HG02973 (cell line): ENCODE measurements around the gene THSD7B.

Experiments used
- ATAC-seq: cut with Tn5 transposase; IDR thresholded peaks from one replicate; pipeline ENCODE4 v1.9.1; 2021; ENCODE audit warnings: moderate library complexity; ENCODE audit not compliant: unreplicated experiment

THSD7B gene

GRCh38 chr2:137333386-137334165 lies 568.2 kb downstream of the THSD7B start:
- no peak for ATAC-seq

- ATAC-seq: no peak
Measured at GRCh38 chr2:137336067-137336466, 570.7 kb downstream of the THSD7B start.

GRCh38 chr2:137339051-137339450 lies 573.7 kb downstream of the THSD7B start:
- no peak for ATAC-seq

- ATAC-seq: no peak
Measured at GRCh38 chr2:137345994-137346393, 580.6 kb downstream of the THSD7B start.

GRCh38 chr2:137348301-137348700 lies 583.0 kb downstream of the THSD7B start:
- ATAC-seq: no peak

GRCh38 chr2:137357634-137358033 lies 592.3 kb downstream of the THSD7B start:
- ATAC-seq: no peak

GRCh38 chr2:137367361-137367760 lies 602.0 kb downstream of the THSD7B start:
- no peak for ATAC-seq

- ATAC-seq: no peak
Measured at GRCh38 chr2:137369106-137369505, 603.8 kb downstream of the THSD7B start.

- no peak for ATAC-seq
Measured at GRCh38 chr2:137379186-137379585, 613.8 kb downstream of the THSD7B start.

GRCh38 chr2:137380610-137381009 lies 615.3 kb downstream of the THSD7B start:
- no peak for ATAC-seq

GRCh38 chr2:137381731-137382130 lies 616.4 kb downstream of the THSD7B start:
- ATAC-seq: no peak

GRCh38 chr2:137383391-137383790 lies 618.0 kb downstream of the THSD7B start:
- ATAC-seq: no peak

GRCh38 chr2:137387044-137387443 lies 621.7 kb downstream of the THSD7B start:
- ATAC-seq: no peak

- no peak for ATAC-seq
Measured at GRCh38 chr2:137405496-137405895, 640.2 kb downstream of the THSD7B start.

GRCh38 chr2:137411585-137411984 lies 646.2 kb downstream of the THSD7B start:
- ATAC-seq: no peak

GRCh38 chr2:137420744-137421143 lies 655.4 kb downstream of the THSD7B start:
- no peak for ATAC-seq

- no peak for ATAC-seq
Measured at GRCh38 chr2:137435162-137435561, 669.8 kb downstream of the THSD7B start.

GRCh38 chr2:137437386-137437785 lies 672.0 kb downstream of the THSD7B start:
- ATAC-seq: no peak

- ATAC-seq: no peak
Measured at GRCh38 chr2:137444970-137445369, 679.6 kb downstream of the THSD7B start.

GRCh38 chr2:137449454-137449853 lies 684.1 kb downstream of the THSD7B start:
- ATAC-seq: no peak

- ATAC-seq: no peak
Measured at GRCh38 chr2:137454886-137455285, 689.5 kb downstream of the THSD7B start.

- peak; percentile 82 for ATAC-seq
Measured at GRCh38 chr2:137467246-137467862, 702.0 kb downstream of the THSD7B start.

- ATAC-seq: no peak
Measured at GRCh38 chr2:137493261-137493660, 727.9 kb downstream of the THSD7B start.
